Prostate gland (tissue), 2 donors: Measurements from ENCODE around the gene CHRNB4. TPM values are rescaled to one million over a fixed set of nuclear protein-coding genes. Genes with fewer than 3 reads are reported as not detected.

Source experiments
- DNase-seq: peaks from one replicate; pipeline ENCODE4 v3.0.0-alpha.2; 2019; ENCODE audit warnings: low spot score
- H3K27ac ChIP-seq, 2 donors: fragments of 200-600 bp; sonication (generic); 2 replicates each; pipeline ENCODE4 v1.5.1; 2017 to 2019
- H3K27me3 ChIP-seq: fragments of 200-600 bp; sonication (generic); replicated peaks from 2 replicates; pipeline ENCODE4 v1.5.1; 2019; ENCODE audit not compliant: insufficient read depth
- H3K36me3 ChIP-seq, 2 donors: fragments of 200-600 bp; sonication (generic); 1 replicate in 1 of 2; 2 replicates in 1 of 2; pipeline versions ENCODE4 v1.5.1 to v1.8.1; 2017 to 2019
- H3K4me1 ChIP-seq: fragments of 200-600 bp; sonication (generic); replicated peaks from 2 replicates; pipeline ENCODE4 v1.5.1; 2019
- H3K4me3 ChIP-seq, 2 donors: fragments of 200-600 bp; sonication (generic); 2 replicates each; pipeline ENCODE4 v1.5.1; 2017 to 2019
- H3K9me3 ChIP-seq: fragments of 200-600 bp; sonication (generic); 2 replicates; pipeline ENCODE4 v1.5.1; 2017
- CTCF ChIP-seq, 4 experiments: fragments of 200-600 bp in 2 of 4; fragments of 450-650 bp in 2 of 4; sonication (generic) in 2 of 4; IDR thresholded peaks; 1 replicate in 3 of 4; 2 replicates in 1 of 4; pipeline ENCODE4 v1.5.1; 2016 to 2019; ENCODE audit warnings: antibody characterized with exemption in 4 of 4, mild to moderate bottlenecking in 2 of 4, moderate library complexity in 2 of 4
- POLR2A ChIP-seq: fragments of 450-650 bp; IDR thresholded peaks from one replicate; pipeline ENCODE4 v1.6.1; 2016; ENCODE audit warnings: antibody characterized with exemption, mild to moderate bottlenecking
- POLR2AphosphoS5 ChIP-seq: sonication (generic); formaldehyde crosslinking; IDR thresholded peaks from one replicate; pipeline ENCODE4 v1.6.1; 2017; ENCODE audit warnings: antibody characterized with exemption
- WGBS: methylation state at CpG from one replicate; pipeline ENCODE4 v1.1.5; 2018; 5-methylcytosine and 5-hydroxymethylcytosine counted together
- intact Hi-C: fragments of 100-400 bp; cut with DNase I; formaldehyde crosslinking; loops from one replicate; pipeline ENCODE4 v1.14.2; 2022
- total RNA-seq, 2 donors: library from RNA; depleted of rRNA; stranded (reverse); fragments of >200 nt; gene quantifications; one replicate each; pipeline ENCODE4 v1.1.0, GENCODE V29; 2016

The CHRNB4 gene
- total RNA-seq, 2 donors from 2014 or later: 3.0 TPM; not detected in 1

- intact Hi-C loops: no loop called here
- H3K9me3 ChIP-seq: no peaks in the 10 kb centered on the region
These were observed 15.3 kb downstream of the CHRNB4 start for GRCh38 chr15:78625606-78626280.

GRCh38 chr15:78624651-78625590 lies 16.1 kb downstream of the CHRNB4 start:
- DNase-seq: no peak
- Histone ChIP-seq H3K4me1 (no peaks in the 10 kb centered on the region), H3K36me3 (no peaks in the 10 kb centered on the region), H3K27ac (no peak overlapping the region), H3K4me3 (no peak overlapping the region), H3K9me3 (no peaks in the 10 kb centered on the region), H3K27me3 (peaks cover under 1% of the 10 kb centered on the region)
- WGBS: 89% methylated on average over 17 of the region's 17 CpGs
- intact Hi-C loops: no loop called here
- no peak for TF ChIP-seq CTCF (IDR thresholded peaks at IDR 0.05)
- no peak for TF ChIP-seq POLR2AphosphoS5
- no peak for TF ChIP-seq POLR2A

More at GRCh38 chr15:78625606-78626280, 15.3 kb downstream of the CHRNB4 start:
- Histone ChIP-seq H3K27ac (no peak overlapping the region), H3K36me3 (no peaks in the 10 kb centered on the region), H3K4me1 (no peaks in the 10 kb centered on the region), H3K27me3 (no peaks in the 10 kb centered on the region), H3K4me3 (no peak overlapping the region)
- TF ChIP-seq POLR2AphosphoS5: no peak
- TF ChIP-seq CTCF (IDR thresholded peaks at IDR 0.05): no peak
- TF ChIP-seq POLR2A: no peak
- WGBS: 64% methylated on average over 12 of the region's 12 CpGs
- DNase-seq: no peak

- no peak for DNase-seq
- intact Hi-C loops: no loop called here
- Histone ChIP-seq H3K9me3 (no peaks in the 10 kb centered on the region), H3K27me3 (peaks cover 2% of the 10 kb centered on the region), H3K36me3 (no peaks in the 10 kb centered on the region), H3K4me1 (no peaks in the 10 kb centered on the region), H3K4me3 (no peak overlapping the region), H3K27ac (no peak overlapping the region)
- WGBS: 91% methylated on average over 7 of the region's 7 CpGs
- TF ChIP-seq POLR2AphosphoS5 (no peak), CTCF (IDR thresholded peaks at IDR 0.05) (no peak), POLR2A (no peak)
These were observed 17.1 kb downstream of the CHRNB4 start for GRCh38 chr15:78623786-78624497.

GRCh38 chr15:78621810-78622402 lies 19.1 kb downstream of the CHRNB4 start:
- intact Hi-C loops: no loop called here
- H3K27me3 ChIP-seq: peaks cover 2% of the 10 kb centered on the region
- no peaks in the 10 kb centered on the region for H3K9me3 ChIP-seq
- H3K27ac ChIP-seq: no peak overlapping the region
- no peak for DNase-seq
- 83% methylated on average over 10 of the region's 10 CpGs for WGBS
- no peaks in the 10 kb centered on the region for H3K36me3 ChIP-seq
- no peaks in the 10 kb centered on the region for H3K4me1 ChIP-seq
- no peak for TF ChIP-seq POLR2A
- TF ChIP-seq CTCF (IDR thresholded peaks at IDR 0.05): no peak
- no peak for TF ChIP-seq POLR2AphosphoS5
- no peak overlapping the region for H3K4me3 ChIP-seq
